ENCODE data around the gene DYNLL1. TPM values are rescaled to one million over a fixed set of nuclear protein-coding genes. Genes with fewer than 3 reads are reported as not detected.

Gene DYNLL1
- total RNA-seq, 1 donor from 2014 or later: 380 TPM

- TF ChIP-seq, protein P1, sequence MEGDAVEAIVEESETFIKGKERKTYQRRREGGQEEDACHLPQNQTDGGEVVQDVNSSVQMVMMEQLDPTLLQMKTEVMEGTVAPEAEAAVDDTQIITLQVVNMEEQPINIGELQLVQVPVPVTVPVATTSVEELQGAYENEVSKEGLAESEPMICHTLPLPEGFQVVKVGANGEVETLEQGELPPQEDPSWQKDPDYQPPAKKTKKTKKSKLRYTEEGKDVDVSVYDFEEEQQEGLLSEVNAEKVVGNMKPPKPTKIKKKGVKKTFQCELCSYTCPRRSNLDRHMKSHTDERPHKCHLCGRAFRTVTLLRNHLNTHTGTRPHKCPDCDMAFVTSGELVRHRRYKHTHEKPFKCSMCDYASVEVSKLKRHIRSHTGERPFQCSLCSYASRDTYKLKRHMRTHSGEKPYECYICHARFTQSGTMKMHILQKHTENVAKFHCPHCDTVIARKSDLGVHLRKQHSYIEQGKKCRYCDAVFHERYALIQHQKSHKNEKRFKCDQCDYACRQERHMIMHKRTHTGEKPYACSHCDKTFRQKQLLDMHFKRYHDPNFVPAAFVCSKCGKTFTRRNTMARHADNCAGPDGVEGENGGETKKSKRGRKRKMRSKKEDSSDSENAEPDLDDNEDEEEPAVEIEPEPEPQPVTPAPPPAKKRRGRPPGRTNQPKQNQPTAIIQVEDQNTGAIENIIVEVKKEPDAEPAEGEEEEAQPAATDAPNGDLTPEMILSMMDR (IDR thresholded peaks at IDR 0.05; ENCODE audit: insufficient read depth, low read length, poor library complexity, severe bottlenecking): peak; percentile 13
- no peak for DNase-seq (ENCODE audit: low read depth)
- Histone ChIP-seq H3K4me3 (ENCODE audit: low read depth, low read length) (peak overlapping the region; percentile 81), H3K27me3 (ENCODE audit: control insufficient read depth, insufficient read depth, low read length) (no peaks in the 10 kb centered on the region), H3K36me3 (ENCODE audit: control insufficient read depth, insufficient read depth, low read length) (no peaks in the 10 kb centered on the region)
These were observed 764 bp downstream of the DYNLL1 start for GRCh38 chr12:120496413-120497340.

DNA sequence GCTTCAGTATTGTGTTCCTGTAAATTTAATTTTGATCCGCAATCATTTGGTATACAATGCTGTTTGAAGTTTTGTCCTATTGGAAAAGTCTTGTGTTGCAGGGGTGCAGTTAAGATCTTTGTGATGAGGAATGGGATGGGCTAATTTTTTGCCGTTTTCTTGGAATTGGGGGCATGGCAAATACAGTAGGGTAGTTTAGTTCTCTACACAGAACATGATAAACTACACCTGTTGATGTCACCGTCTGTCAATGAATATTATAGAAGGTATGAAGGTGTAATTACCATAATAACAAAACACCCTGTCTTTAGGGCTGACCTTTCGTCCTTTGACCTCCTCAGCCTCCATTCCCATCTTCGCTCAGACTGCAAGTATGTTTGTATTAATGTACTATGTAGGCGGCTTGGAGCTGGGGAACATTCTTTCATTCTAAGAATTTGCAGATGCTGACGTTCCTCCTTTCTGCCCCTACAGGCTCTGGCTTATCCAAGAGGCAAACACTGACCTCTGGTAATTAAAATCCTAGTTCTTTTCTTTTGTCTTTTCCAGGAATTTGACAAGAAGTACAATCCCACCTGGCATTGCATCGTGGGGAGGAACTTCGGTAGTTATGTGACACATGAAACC lies 1.7 kb downstream of the DYNLL1 start:
- Histone ChIP-seq H3K36me3 (ENCODE audit: control insufficient read depth, insufficient read depth, low read length) (no peaks in the 10 kb centered on the region), H3K4me3 (ENCODE audit: low read depth, low read length) (peak overlapping the region; percentile 81), H3K27me3 (ENCODE audit: control insufficient read depth, insufficient read depth, low read length) (no peaks in the 10 kb centered on the region)
- DNase-seq (ENCODE audit: low read depth): no peak
- TF ChIP-seq, protein P1 (IDR thresholded peaks at IDR 0.05; ENCODE audit: insufficient read depth, low read length, poor library complexity, severe bottlenecking): no peak

DNA sequence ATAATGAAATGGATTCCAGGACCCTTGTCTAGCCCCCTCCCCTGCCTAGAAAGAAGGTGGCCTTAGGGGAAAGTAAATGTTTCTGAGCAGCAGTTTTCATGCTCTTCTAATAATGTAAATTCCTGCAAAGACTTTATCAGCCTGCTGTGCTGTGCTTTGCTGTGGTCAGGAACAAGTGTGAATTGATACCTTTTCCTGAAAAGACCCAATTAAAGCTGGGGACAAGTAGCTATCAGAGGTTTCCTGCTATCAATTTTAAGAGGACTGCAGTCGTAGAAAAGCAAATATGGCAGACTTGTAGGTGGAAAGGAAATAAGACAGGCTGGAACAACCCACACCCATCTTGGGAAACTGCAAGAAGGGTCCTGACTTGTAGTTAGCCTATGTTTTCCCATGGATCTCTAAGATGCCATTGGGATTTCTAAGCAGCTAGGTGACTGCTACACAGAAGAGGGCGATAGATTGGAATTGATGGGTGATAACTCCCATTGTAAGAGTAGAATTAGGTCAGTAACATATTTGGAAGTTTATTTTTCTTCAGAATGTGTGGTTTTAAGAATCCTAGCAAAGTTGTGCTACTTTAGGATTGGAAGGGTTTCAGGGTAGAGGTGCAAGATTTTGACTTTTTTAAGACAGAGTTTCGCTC lies 3.1 kb downstream of the DYNLL1 start:
- H3K36me3 ChIP-seq (ENCODE audit: control insufficient read depth, insufficient read depth, low read length): no peaks in the 10 kb centered on the region
- no peaks in the 10 kb centered on the region for H3K27me3 ChIP-seq (ENCODE audit: control insufficient read depth, insufficient read depth, low read length)
- TF ChIP-seq, protein P1 (IDR thresholded peaks at IDR 0.05; ENCODE audit: insufficient read depth, low read length, poor library complexity, severe bottlenecking): no peak
- no peak for DNase-seq (ENCODE audit: low read depth)
- no peak overlapping the region for H3K4me3 ChIP-seq (ENCODE audit: low read depth, low read length)

- H3K36me3 ChIP-seq (ENCODE audit: control insufficient read depth, insufficient read depth, low read length): no peaks in the 10 kb centered on the region
- TF ChIP-seq, protein P1 (IDR thresholded peaks at IDR 0.05; ENCODE audit: insufficient read depth, low read length, poor library complexity, severe bottlenecking): no peak
- H3K4me3 ChIP-seq (ENCODE audit: low read depth, low read length): no peak overlapping the region
- H3K27me3 ChIP-seq (ENCODE audit: control insufficient read depth, insufficient read depth, low read length): no peaks in the 10 kb centered on the region
- no peak for DNase-seq (ENCODE audit: low read depth)
These were observed 4.7 kb downstream of the DYNLL1 start for GRCh38 chr12:120500581-120500980.

- TF ChIP-seq, protein P1 (IDR thresholded peaks at IDR 0.05; ENCODE audit: insufficient read depth, low read length, poor library complexity, severe bottlenecking): no peak
- DNase-seq (ENCODE audit: low read depth): no peak
- Histone ChIP-seq H3K4me3 (ENCODE audit: low read depth, low read length) (no peak overlapping the region), H3K27me3 (ENCODE audit: control insufficient read depth, insufficient read depth, low read length) (no peaks in the 10 kb centered on the region), H3K36me3 (ENCODE audit: control insufficient read depth, insufficient read depth, low read length) (no peaks in the 10 kb centered on the region)
These were observed 8.7 kb downstream of the DYNLL1 start for GRCh38 chr12:120504587-120504986.

Data from kidney epithelial cell (primary cell).